Parathyroid adenoma (tissue), 2 donors: ENCODE data around the gene SPTBN5.

Experiments
- H2AFZ ChIP-seq: fragments of 300-600 bp; sonication (generic); one replicate; pipeline ENCODE4 v1.7.0; 2017; ENCODE audit warnings: antibody characterized with exemption, mild to moderate bottlenecking
- H3K27ac ChIP-seq: fragments of 300-600 bp; sonication (generic); one replicate; pipeline ENCODE4 v1.7.0; 2017
- H3K27me3 ChIP-seq: fragments of 300-600 bp; sonication (generic); one replicate; pipeline ENCODE4 v1.7.0; 2017; ENCODE audit warnings: low read length; ENCODE audit not compliant: control insufficient read depth, insufficient read depth
- H3K36me3 ChIP-seq: fragments of 300-600 bp; sonication (generic); one replicate; pipeline ENCODE4 v1.7.0; 2017; ENCODE audit warnings: low read length; ENCODE audit not compliant: control insufficient read depth, insufficient read depth
- H3K4me1 ChIP-seq: fragments of 300-600 bp; sonication (generic); one replicate; pipeline ENCODE4 v1.7.0; 2017; ENCODE audit warnings: control low read depth
- H3K4me2 ChIP-seq: fragments of 300-600 bp; sonication (generic); one replicate; pipeline ENCODE4 v1.7.0; 2017; ENCODE audit warnings: low read length
- H3K4me3 ChIP-seq: fragments of 300-600 bp; sonication (generic); one replicate; pipeline ENCODE4 v1.7.0; 2017; ENCODE audit warnings: low read depth, low read length
- H3K79me2 ChIP-seq: fragments of 300-600 bp; sonication (generic); one replicate; pipeline ENCODE4 v1.7.0; 2017; ENCODE audit warnings: control low read depth
- H3K9ac ChIP-seq: fragments of 300-600 bp; sonication (generic); one replicate; pipeline ENCODE4 v1.7.0; 2017; ENCODE audit warnings: mild to moderate bottlenecking
- H3K9me3 ChIP-seq: fragments of 300-600 bp; sonication (generic); one replicate; pipeline ENCODE4 v1.7.0; 2017; ENCODE audit warnings: low read length; ENCODE audit not compliant: control insufficient read depth
- TF ChIP-seq, protein P1 (sequence below): fragments of 300-600 bp; sonication (generic); IDR thresholded peaks from one replicate; pipeline ENCODE4 v1.7.0; 2017; ENCODE audit warnings: antibody characterized with exemption, mild to moderate bottlenecking
- donor health status: primary hyperparathyroidism.

The SPTBN5 gene

DNA sequence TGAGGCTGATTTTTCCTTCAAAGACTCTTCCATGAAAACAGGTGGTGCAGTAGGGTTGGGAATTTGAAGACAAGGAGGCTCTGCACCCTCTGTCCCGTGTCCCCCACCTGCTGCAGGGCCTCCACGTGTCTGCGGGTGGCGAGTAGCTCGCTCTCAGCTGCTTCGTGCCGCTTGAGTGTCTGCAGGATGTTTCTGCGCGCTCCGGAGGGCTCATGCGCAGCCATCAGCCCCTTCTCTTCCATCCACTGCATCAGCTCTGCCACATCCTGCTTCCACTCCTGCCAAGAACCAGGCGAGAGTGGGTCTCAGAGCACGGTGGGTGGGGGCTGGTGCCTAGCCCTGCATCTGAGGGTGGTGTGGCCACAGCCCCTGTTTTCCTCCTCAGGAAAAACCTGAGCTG lies 17.8 kb downstream of the SPTBN5 start:
- H2AFZ ChIP-seq, result no peak overlapping the region
- H3K9ac ChIP-seq, result no peak overlapping the region
- no peak overlapping the region for H3K27ac ChIP-seq
- H3K27me3 ChIP-seq, result no peaks in the 10 kb centered on the region
- TF ChIP-seq, protein P1, sequence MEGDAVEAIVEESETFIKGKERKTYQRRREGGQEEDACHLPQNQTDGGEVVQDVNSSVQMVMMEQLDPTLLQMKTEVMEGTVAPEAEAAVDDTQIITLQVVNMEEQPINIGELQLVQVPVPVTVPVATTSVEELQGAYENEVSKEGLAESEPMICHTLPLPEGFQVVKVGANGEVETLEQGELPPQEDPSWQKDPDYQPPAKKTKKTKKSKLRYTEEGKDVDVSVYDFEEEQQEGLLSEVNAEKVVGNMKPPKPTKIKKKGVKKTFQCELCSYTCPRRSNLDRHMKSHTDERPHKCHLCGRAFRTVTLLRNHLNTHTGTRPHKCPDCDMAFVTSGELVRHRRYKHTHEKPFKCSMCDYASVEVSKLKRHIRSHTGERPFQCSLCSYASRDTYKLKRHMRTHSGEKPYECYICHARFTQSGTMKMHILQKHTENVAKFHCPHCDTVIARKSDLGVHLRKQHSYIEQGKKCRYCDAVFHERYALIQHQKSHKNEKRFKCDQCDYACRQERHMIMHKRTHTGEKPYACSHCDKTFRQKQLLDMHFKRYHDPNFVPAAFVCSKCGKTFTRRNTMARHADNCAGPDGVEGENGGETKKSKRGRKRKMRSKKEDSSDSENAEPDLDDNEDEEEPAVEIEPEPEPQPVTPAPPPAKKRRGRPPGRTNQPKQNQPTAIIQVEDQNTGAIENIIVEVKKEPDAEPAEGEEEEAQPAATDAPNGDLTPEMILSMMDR, result no peak
- no peak overlapping the region for H3K4me2 ChIP-seq
- no peaks in the 10 kb centered on the region for H3K79me2 ChIP-seq
- no peak overlapping the region for H3K4me3 ChIP-seq
- H3K36me3 ChIP-seq, result no peaks in the 10 kb centered on the region
- H3K4me1 ChIP-seq, result no peaks in the 10 kb centered on the region
- H3K9me3 ChIP-seq, result no peaks in the 10 kb centered on the region

DNA sequence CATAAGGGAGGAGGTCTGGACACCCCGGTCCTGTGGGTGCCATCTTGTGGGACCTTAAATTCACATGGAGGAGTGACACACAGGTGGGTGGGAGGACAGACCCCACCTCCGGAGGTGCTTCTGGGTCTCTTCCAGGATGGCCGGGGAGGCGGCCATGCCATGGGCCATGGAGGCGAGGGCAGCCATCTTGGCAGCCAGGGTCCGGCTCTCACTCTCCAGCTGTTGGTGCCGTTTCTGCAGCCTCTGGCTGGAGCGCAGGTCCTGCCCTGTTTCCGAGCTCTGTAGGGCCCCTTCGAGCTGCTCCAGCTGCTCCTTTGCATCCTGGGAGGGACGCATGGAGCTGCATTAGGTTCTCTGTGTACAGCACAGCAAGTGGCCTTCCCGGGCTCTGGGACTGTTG lies 19.1 kb downstream of the SPTBN5 start:
- H3K9me3 ChIP-seq, result no peaks in the 10 kb centered on the region
- no peaks in the 10 kb centered on the region for H3K4me1 ChIP-seq
- no peak overlapping the region for H3K4me2 ChIP-seq
- TF ChIP-seq, protein P1, result no peak
- no peaks in the 10 kb centered on the region for H3K36me3 ChIP-seq
- H3K27ac ChIP-seq, result no peak overlapping the region
- H3K27me3 ChIP-seq, result no peaks in the 10 kb centered on the region
- no peak overlapping the region for H3K9ac ChIP-seq
- no peak overlapping the region for H3K4me3 ChIP-seq
- no peak overlapping the region for H2AFZ ChIP-seq
- no peaks in the 10 kb centered on the region for H3K79me2 ChIP-seq

DNA sequence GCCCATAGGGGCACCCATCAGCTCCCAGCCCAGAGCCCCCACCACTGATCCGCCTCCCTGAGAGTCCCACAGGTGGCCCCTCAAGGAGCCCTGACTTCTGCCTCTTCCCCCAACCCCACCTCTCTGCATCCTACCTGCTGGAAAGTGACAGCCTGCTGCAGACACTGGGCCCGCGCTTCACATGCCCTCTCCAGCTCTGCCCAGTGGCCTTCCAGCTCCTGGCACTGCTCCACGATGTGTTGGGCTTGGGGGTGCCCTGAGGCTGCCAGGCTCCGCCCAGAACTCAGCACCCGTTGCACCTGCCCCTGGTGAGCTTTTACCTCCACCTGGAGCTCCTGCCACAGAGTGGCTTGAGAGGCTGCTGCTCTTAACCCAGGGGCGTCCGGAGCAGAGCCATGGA lies 20.1 kb downstream of the SPTBN5 start:
- H3K27ac ChIP-seq, result no peak overlapping the region
- TF ChIP-seq, protein P1, result no peak

DNA sequence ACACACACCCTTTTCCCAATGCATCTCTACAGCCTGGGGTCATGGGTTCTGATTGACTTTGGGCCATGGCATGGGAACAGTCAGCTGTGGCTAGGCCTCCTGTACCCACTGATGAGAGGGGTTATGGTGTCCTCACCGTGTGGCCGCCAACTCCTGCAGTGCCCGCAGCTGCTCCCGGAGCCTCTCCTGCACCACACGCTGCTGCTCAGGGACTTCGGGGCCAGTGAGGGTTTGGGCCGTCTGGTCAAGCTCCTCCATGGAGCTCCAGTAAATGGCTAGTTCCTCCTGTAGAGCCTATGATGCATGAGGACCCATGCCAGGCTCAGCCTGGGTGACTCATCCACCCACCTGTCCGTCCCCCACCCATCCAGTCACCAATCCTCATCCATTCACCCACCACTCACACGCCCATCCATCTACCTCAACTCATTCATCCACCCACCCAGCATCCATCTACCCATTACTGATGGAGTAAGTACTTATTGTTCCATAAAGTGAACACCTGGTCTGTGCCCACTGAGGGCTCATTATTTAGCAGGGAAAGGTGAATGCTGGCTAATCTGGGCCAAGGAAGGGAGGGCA lies 21.6 kb downstream of the SPTBN5 start:
- Histone ChIP-seq H3K27ac (no peak overlapping the region), H3K9ac (no peak overlapping the region), H2AFZ (no peak overlapping the region), H3K4me3 (no peak overlapping the region), H3K27me3 (no peaks in the 10 kb centered on the region), H3K36me3 (no peaks in the 10 kb centered on the region), H3K79me2 (no peaks in the 10 kb centered on the region), H3K4me2 (no peak overlapping the region), H3K9me3 (no peaks in the 10 kb centered on the region), H3K4me1 (no peaks in the 10 kb centered on the region)
- TF ChIP-seq, protein P1, result no peak

More for the DNA sequence above, 20.1 kb downstream of the SPTBN5 start:
- Histone ChIP-seq H3K9me3 (no peaks in the 10 kb centered on the region), H3K4me3 (no peak overlapping the region), H3K4me1 (no peaks in the 10 kb centered on the region), H2AFZ (no peak overlapping the region), H3K9ac (no peak overlapping the region), H3K36me3 (no peaks in the 10 kb centered on the region), H3K4me2 (no peak overlapping the region), H3K27me3 (no peaks in the 10 kb centered on the region), H3K79me2 (no peaks in the 10 kb centered on the region)

DNA sequence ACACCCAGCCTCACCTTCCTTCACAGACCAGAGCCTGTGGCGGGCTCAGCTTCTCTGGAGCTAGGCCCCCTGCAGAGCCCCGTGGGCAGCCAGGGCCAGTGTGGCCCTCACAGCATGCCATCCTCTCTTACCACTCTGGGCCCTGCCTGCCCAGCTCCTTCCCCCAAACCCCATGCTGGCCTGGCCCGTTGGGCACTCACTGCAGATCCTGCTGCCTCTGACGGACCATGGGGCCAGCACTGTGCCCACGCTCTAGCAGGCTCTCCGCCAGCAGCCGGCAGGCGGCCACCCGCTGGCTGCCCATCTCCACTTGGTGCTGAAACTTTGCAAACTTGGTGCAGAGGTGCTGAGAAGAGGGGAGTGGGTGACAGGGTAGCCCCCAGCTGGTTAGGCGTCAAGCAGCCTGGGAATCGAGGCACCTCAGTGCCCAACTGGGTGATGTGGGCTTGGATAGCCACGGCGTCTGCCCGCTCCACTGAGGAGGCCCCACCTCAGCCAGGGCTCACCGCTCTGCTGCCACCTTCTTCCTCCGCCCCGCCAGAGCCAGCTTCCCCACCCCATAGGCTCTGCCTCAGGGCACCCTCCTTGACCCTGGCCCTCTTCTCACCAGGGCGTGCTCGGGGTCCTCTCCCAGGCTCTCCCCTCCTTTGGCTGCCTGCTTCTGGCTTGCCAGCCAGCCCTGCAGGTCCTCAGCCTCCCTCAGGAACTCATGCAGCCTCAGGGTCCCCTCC lies 22.5 kb downstream of the SPTBN5 start:
- no peaks in the 10 kb centered on the region for H3K4me1 ChIP-seq

More for the DNA sequence above, 22.5 kb downstream of the SPTBN5 start:
- Histone ChIP-seq H3K9ac (no peak overlapping the region), H3K9me3 (no peaks in the 10 kb centered on the region), H3K4me3 (no peak overlapping the region), H3K36me3 (no peaks in the 10 kb centered on the region), H3K27ac (no peak overlapping the region), H3K4me2 (no peak overlapping the region), H2AFZ (no peak overlapping the region), H3K27me3 (no peaks in the 10 kb centered on the region), H3K79me2 (no peaks in the 10 kb centered on the region)
- TF ChIP-seq, protein P1, result no peak
